Heart right ventricle (tissue), 16 donors: ENCODE measurements around the gene MRPS16. TPM values are rescaled to one million over a fixed set of nuclear protein-coding genes. Genes with fewer than 3 reads are reported as not detected.

Experiments used
- ATAC-seq, 8 donors: fragments of 200-7000 bp; cut with Tn5 transposase; one replicate each; pipeline ENCODE4 v1.9.1; 2020; ENCODE audit warnings: mild to moderate bottlenecking in 8 of 8, moderate library complexity in 8 of 8, moderate number of reproducible peaks in 1 of 8
- DNase-seq, 2 donors: peaks; one replicate each; pipeline ENCODE4 v3.0.0-alpha.2; 2020
- H3K27ac ChIP-seq, 10 donors: fragments of 200-600 bp; sonication (generic) in 2 of 10; one replicate each; pipeline versions ENCODE4 v1.5.0 to v1.8.0; 2020 to 2022; ENCODE audit warnings: mild to moderate bottlenecking in 3 of 10
- H3K27me3 ChIP-seq, 7 donors: fragments of 200-600 bp; one replicate each; pipeline ENCODE4 v1.8.0; 2021 to 2022; ENCODE audit warnings: mild to moderate bottlenecking in 2 of 7
- H3K36me3 ChIP-seq, 9 donors: fragments of 200-600 bp; sonication (generic) in 1 of 9; one replicate each; pipeline versions ENCODE4 v1.5.0 to v1.8.0; 2020 to 2022; ENCODE audit warnings: mild to moderate bottlenecking in 2 of 9
- H3K4me1 ChIP-seq, 9 donors: fragments of 200-600 bp; sonication (generic) in 1 of 9; one replicate each; pipeline versions ENCODE4 v1.5.0 to v1.8.0; 2020 to 2022; ENCODE audit warnings: mild to moderate bottlenecking in 4 of 9
- H3K4me3 ChIP-seq, 10 donors: fragments of 200-600 bp; sonication (generic) in 2 of 10; one replicate each; pipeline versions ENCODE4 v1.5.0 to v1.8.0; 2020 to 2022; ENCODE audit warnings: mild to moderate bottlenecking in 7 of 10, moderate library complexity in 2 of 10
- H3K9me3 ChIP-seq, 11 donors: fragments of 200-600 bp in 10 of 11; sonication (generic) in 2 of 11; one replicate each; pipeline versions ENCODE4 v1.5.0 to v1.8.0; 2013 to 2022; ENCODE audit warnings: mild to moderate bottlenecking in 2 of 11, control low read depth in 1 of 11, moderate library complexity in 1 of 11
- CTCF ChIP-seq, 9 donors: fragments of 200-600 bp; sonication (generic) in 2 of 9; IDR thresholded peaks; one replicate each; pipeline versions ENCODE4 v1.5.0 to v1.8.0; 2021 to 2022; ENCODE audit warnings: antibody characterized with exemption in 9 of 9, mild to moderate bottlenecking in 5 of 9, moderate library complexity in 1 of 9
- WGBS, 2 donors: extraction: QIAGEN DNeasy Blood & Tissue Kit; methylation state at CpG; one replicate each; pipeline ENCODE4 v1.1.7; 2013; ENCODE audit warnings: inconsistent platforms in 1 of 2; 5-methylcytosine and 5-hydroxymethylcytosine counted together
- intact Hi-C, 10 donors: fragments of 100-400 bp; cut with DNase I; formaldehyde crosslinking; loops; one replicate each; pipeline versions ENCODE4 v1.11.1 to v1.14.2; 2022
- long read RNA-seq, 3 donors: library from polyadenylated mRNA; unstranded; transcript quantifications; one replicate each; pipeline ENCODE4 v2.0.0, GENCODE V29; 2020 to 2021
- polyA plus RNA-seq, 2 donors: library from polyadenylated mRNA; stranded (reverse); fragments of 200-250 nt; gene quantifications; one replicate each; pipeline ENCODE4 v1.2.3, GENCODE V29; 2013
- total RNA-seq, 10 donors: library from RNA; stranded (reverse); fragmentation: NEBNext Ultra II Directional in 3 of 10; extraction: Animal tissue kit (Norgen Biotek cat#: 25700) in 3 of 10; gene quantifications; one replicate each; pipeline versions ENCODE4 v1.2.1 to v1.2.4, GENCODE V29; 2021 to 2023
- donor health status: Arrhythmogenic right ventricular cardiomyopathy.
- donor health status: ischemic (EF 13 %, LVEDD 7.1; RV severe dilation, severe dysfunction).
- donor health status: healthy with polysubstance abuse.
- donor health status: DM: no; HTN: yes; CAD: no.
- donor health status: DM: no; HTN: no; CAD: no.
- donor health status: ischemic (EF 25% LVEDD 6.9; RV normal size, moderate dysfunction).
- donor health status: ischemic (EF 25% LVEDD 5.7; RV mildly dilated, moderate dysfunction).
- donor health status: healthy.
- donor health status: DM: yes; HTN: yes; CAD: no.
- donor health status: Ischemic cardiomyopathy.
- donor health status: ischemic (EF 35%, LVEDD 5.7; RV mildly dilated, moderate dysfunction).
- donor health status: nonischemic (EF 11% LVEDD 7.7; RV severe dilation, severe dysfunction).
- donor health status: DM: yes; HTN: yes; CAD: no.
- donor health status: PGD.
- donor health status: ischemic (EF 29% LVEDD 5.4; RV normal size, mild dysfunction).
- donor health status: nonischemic (EF 23%, LVEDD 6.1; RV moderate dilation, normal function).

MRPS16 gene
- total RNA-seq (100 to 1,000 TPM in 9 of 10 donors, 10 to 100 TPM in 1; 95.5 to 115 (median 106) TPM), polyA plus RNA-seq (10 to 100 TPM; 65.4 to 88.5 TPM)
- long read RNA-seq, donor 1, transcript MRPS16-202 (3 exons, 2,634 nt), result major isoform, 99 of 143 reads
- long read RNA-seq, donor 1, partial matches to known transcripts, result 17 of 143 reads
- long read RNA-seq, donor 1, other reads (novel, unspliced or antisense), result 23 of 143 reads
- long read RNA-seq, donor 2, transcript MRPS16-202 (3 exons, 2,634 nt), result major isoform, 171 of 241 reads
- long read RNA-seq, donor 2, partial matches to known transcripts, result 34 of 241 reads
- long read RNA-seq, donor 2, other reads (novel, unspliced or antisense), result 33 of 241 reads
- long read RNA-seq, donor 3, transcript MRPS16-202 (3 exons, 2,634 nt), result major isoform, 152 of 201 reads
- long read RNA-seq, donor 3, partial matches to known transcripts, result 18 of 201 reads
- long read RNA-seq, donor 3, other reads (novel, unspliced or antisense), result 28 of 201 reads

- ATAC-seq (peak; percentile 95 to 99 (median 98)), DNase-seq (peak; percentile 87 to 97)
- H3K27ac ChIP-seq, result peak within 1 kb of the TSS; percentile 49 to 96 (median 90)
- no peaks in the 10 kb centered on the region for H3K27me3 ChIP-seq
- TF ChIP-seq CTCF (IDR thresholded peaks at IDR 0.05), result no peak
- 0% methylated on average over 51 of the region's 51 CpGs for WGBS, 2 donors
- H3K4me1 ChIP-seq, result peaks cover 7 to 36% (median 30%) of the 10 kb centered on the region in 9 donors
- H3K9me3 ChIP-seq, result no peaks in the 10 kb centered on the region
- H3K36me3 ChIP-seq, result peaks cover 0 to 34% (median 17%) of the 10 kb centered on the region in 9 donors
- H3K4me3 ChIP-seq, result peak within 1 kb of the TSS; percentile 69 to 96 (median 84)
- intact Hi-C loops, result loop anchor here in 2 of 10 donors (5.0 to 10.0 kb wide), 3 partner anchors 105 to 245 kb away; partner anchors contain the start of genes PPP3CB (in 2 of the 2) and CFAP70 (in 1 of the 2)
Measured at GRCh38 chr10:73252445-73253224, at the start of gene MRPS16. Gene MRPS16, minus strand, starts transcription at chr10:73252644. Its CDS starts 162 bp downstream, at chr10:73252482.

- H3K4me3 ChIP-seq, result no peak overlapping the region
- DNase-seq (no peak), ATAC-seq (no peak)
- intact Hi-C loops, result no loop called here
- 69 to 76% methylated on average over 3 of the region's 3 CpGs for WGBS, 2 donors
- H3K9me3 ChIP-seq, result no peaks in the 10 kb centered on the region
- peaks cover 0 to 12% (median 0%) of the 10 kb centered on the region in 9 donors for H3K36me3 ChIP-seq
- no peaks in the 10 kb centered on the region for H3K27me3 ChIP-seq
- H3K4me1 ChIP-seq, result no peaks in the 10 kb centered on the region
- H3K27ac ChIP-seq, result no peak overlapping the region
- no peak for TF ChIP-seq CTCF (IDR thresholded peaks at IDR 0.05)
Measured at GRCh38 chr10:73296946-73297345, 44.5 kb upstream of the MRPS16 start.

- 76 to 81% methylated on average over 3 of the region's 3 CpGs for WGBS, 2 donors
Measured at GRCh38 chr10:73293461-73293860, 41.0 kb upstream of the MRPS16 start.

More at GRCh38 chr10:73293461-73293860, 41.0 kb upstream of the MRPS16 start:
- H3K4me1 ChIP-seq, result no peaks in the 10 kb centered on the region
- no peak for TF ChIP-seq CTCF (IDR thresholded peaks at IDR 0.05)
- intact Hi-C loops, result no loop called here
- peaks cover 0 to 13% (median 0%) of the 10 kb centered on the region in 11 donors for H3K9me3 ChIP-seq
- DNase-seq (no peak), ATAC-seq (no peak)
- no peak overlapping the region for H3K4me3 ChIP-seq
- no peaks in the 10 kb centered on the region for H3K27me3 ChIP-seq
- no peak overlapping the region for H3K27ac ChIP-seq
- peaks cover 0 to 19% (median 0%) of the 10 kb centered on the region in 9 donors for H3K36me3 ChIP-seq
